Lower leg skin (tissue), 4 donors: ENCODE results near the gene FBLIM1. TPM values are rescaled to one million over a fixed set of nuclear protein-coding genes. Genes with fewer than 3 reads are reported as not detected.

Source experiments
- DNase-seq, 2 donors: peaks; one replicate each; pipeline ENCODE4 v3.0.0-alpha.2; 2019; ENCODE audit warnings: low spot score in 2 of 2
- H3K4me3 ChIP-seq: fragments of 200-600 bp; sonication (generic); 2 replicates; pipeline ENCODE4 v1.5.1; 2017; ENCODE audit warnings: mild to moderate bottlenecking, low read depth; ENCODE audit not compliant: poor library complexity, severe bottlenecking
- POLR2A ChIP-seq, 2 donors: fragments of 450-650 bp; IDR thresholded peaks; one replicate each; pipeline ENCODE4 v1.6.1; 2016 to 2017; ENCODE audit warnings: antibody characterized with exemption in 2 of 2, mild to moderate bottlenecking in 1 of 2, moderate library complexity in 1 of 2
- WGBS, 2 donors: methylation state at CpG; one replicate each; pipeline ENCODE4 v1.1.5; 2018; 5-methylcytosine and 5-hydroxymethylcytosine counted together
- intact Hi-C: fragments of 100-400 bp; cut with DNase I; formaldehyde crosslinking; loops from one replicate; pipeline ENCODE4 v1.15.0; 2023; ENCODE audit warnings: low total_unique reads
- total RNA-seq, 4 donors: library from RNA; depleted of rRNA; stranded (reverse); fragments of >200 nt; gene quantifications; one replicate each; pipeline ENCODE4 v1.1.0, GENCODE V29; 2016
- TF ChIP-seq, protein P1 (sequence below), 3 donors: fragments of 450-650 bp; IDR thresholded peaks; one replicate each; pipeline ENCODE4 v1.5.1; 2016; ENCODE audit warnings: antibody characterized with exemption in 3 of 3, mild to moderate bottlenecking in 3 of 3, moderate library complexity in 2 of 3

The FBLIM1 gene
- total RNA-seq, 4 donors from 2014 or later, result 11.5 to 41.7 (median 17.7) TPM

DNA sequence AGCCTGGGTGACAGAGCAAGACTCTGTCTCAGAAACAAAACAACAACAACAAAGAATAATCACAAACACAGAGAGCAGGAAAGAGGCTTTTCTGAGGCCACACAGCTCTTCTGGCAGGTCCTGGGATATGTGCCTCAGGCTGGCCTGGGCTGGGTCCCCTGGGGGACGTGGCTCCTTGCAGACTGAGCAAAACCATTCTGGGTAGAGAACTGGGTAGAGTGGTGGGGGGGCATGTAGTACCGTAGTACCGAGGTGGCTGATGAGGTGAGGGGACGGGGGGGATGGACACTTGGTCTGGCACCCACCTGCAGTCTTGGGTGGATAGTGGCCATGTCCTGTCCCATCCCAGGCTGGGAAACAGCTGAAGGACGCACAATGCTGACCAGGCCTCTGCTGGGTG lies 10.3 kb upstream of the FBLIM1 start:
- no peak for TF ChIP-seq POLR2A (IDR thresholded peaks at IDR 0.05)
- intact Hi-C loops, result no loop called here
- 83 to 95% methylated on average over 5 of the region's 5 CpGs for WGBS, 2 donors
- no peak for DNase-seq
- H3K4me3 ChIP-seq, result no peak overlapping the region

DNA sequence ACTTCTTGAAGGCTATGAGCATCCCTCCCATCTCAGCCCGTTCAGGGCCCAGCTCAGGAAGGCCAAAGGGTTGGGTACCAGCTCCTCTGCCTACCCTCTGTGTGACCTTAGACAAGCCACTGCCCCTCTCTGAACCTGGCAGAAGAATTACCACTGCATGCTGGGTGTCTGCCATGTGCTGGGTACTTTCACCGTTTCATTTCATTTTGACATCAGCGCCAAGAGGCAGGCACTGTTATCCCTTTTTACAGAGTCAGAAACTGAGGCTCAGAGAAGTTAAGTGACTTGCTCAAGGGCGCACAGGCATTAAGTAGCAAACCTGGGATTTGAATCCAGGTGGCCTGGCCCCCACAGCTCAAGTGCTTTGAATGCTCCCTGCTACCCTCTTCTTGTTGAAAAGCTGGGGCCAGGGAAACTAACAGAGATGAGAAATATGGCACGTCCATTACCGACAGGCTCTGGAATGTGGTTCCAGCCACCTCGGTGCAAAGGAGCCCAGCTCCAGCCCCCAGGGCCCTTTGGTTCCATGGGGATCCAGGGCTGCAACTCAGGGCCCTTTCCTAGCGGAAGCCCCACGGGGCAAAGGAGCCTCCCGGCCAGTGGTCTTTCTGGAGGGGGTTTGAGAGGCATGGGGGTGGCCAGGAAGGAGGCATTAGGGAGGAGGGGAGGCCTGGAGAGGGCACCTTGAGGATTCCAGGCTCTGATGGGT lies 9.8 kb upstream of the FBLIM1 start:
- WGBS, 2 donors, result 87 to 92% methylated on average over 9 to 10 of the region's 10 CpGs
- no peak for DNase-seq
- no peak overlapping the region for H3K4me3 ChIP-seq
- intact Hi-C loops, result no loop called here
- no peak for TF ChIP-seq POLR2A (IDR thresholded peaks at IDR 0.05)
- TF ChIP-seq, protein P1, sequence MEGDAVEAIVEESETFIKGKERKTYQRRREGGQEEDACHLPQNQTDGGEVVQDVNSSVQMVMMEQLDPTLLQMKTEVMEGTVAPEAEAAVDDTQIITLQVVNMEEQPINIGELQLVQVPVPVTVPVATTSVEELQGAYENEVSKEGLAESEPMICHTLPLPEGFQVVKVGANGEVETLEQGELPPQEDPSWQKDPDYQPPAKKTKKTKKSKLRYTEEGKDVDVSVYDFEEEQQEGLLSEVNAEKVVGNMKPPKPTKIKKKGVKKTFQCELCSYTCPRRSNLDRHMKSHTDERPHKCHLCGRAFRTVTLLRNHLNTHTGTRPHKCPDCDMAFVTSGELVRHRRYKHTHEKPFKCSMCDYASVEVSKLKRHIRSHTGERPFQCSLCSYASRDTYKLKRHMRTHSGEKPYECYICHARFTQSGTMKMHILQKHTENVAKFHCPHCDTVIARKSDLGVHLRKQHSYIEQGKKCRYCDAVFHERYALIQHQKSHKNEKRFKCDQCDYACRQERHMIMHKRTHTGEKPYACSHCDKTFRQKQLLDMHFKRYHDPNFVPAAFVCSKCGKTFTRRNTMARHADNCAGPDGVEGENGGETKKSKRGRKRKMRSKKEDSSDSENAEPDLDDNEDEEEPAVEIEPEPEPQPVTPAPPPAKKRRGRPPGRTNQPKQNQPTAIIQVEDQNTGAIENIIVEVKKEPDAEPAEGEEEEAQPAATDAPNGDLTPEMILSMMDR (IDR thresholded peaks at IDR 0.05), result no peak

DNA sequence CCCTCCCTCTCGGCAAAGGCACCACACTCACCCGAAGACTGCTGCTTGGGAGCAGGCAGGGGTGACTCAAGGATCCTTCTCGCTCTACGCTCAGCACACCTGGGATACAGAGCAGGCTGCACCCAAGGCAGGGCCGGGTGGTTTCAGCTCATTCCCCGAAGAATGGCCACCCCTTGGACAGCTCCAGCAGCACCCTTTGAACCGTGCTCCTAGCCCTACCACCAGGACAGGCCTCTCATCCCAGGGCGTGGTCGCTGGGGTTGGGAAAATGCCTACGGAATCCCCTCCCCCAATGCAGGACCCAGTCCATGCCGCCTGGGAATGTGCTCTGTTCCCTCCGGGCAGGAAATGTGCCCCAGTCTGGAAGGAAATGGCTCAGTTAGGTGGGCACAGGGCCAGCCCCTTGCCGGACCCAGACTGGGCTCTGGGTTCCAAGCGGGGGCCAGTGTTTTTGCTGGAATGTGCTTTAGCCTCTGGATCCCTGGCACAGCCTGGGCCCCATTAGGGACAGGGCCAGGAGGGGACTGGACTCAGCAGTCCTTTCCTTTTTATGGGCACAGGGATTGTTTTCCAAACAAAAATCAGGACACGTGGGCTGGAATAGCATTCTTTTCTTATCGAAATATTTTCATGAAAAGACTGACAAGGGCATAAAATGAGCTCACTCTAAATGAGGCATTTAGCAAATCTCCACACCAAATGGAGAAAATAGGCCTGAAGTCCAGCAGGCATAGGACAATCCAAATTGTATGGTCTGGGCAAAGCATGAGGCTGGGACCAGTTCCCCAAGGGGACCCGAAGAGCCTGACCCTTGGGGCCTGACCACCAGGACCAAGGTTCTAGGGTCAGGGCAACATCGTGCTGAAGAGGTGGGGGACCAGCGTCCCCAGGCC lies 8.9 kb upstream of the FBLIM1 start:
- TF ChIP-seq, protein P1 (IDR thresholded peaks at IDR 0.05), result no peak
- TF ChIP-seq POLR2A (IDR thresholded peaks at IDR 0.05), result no peak
- intact Hi-C loops, result no loop called here
- H3K4me3 ChIP-seq, result no peak overlapping the region
- DNase-seq, result no peak
- 60 to 66% methylated on average over 15 of the region's 19 CpGs for WGBS, 2 donors

DNA sequence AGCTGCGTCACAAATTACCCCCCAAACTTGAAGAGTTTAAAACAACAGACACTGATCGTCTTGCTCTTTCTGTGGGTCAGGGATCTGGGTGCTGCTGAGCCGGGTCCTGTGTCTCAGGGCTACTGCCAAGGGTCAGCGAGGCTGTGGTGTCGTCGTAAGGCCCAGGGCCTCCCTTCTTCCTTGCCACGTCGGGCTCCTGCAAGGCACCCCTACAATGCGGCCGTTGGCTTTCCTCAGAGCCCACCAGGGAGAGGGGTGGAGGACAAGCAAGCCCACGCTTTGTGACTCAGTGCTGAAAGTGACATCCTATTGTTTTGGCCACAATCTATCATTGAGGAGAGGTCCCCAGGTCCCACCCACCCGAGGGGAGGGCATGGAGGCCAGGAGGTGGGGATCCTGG lies 7.7 kb upstream of the FBLIM1 start:
- WGBS, 2 donors, result 88 to 90% methylated on average over 12 of the region's 12 CpGs
- DNase-seq, result no peak
- intact Hi-C loops, result no loop called here
- no peak overlapping the region for H3K4me3 ChIP-seq
- TF ChIP-seq, protein P1 (IDR thresholded peaks at IDR 0.05), result no peak
- TF ChIP-seq POLR2A (IDR thresholded peaks at IDR 0.05), result no peak

DNA sequence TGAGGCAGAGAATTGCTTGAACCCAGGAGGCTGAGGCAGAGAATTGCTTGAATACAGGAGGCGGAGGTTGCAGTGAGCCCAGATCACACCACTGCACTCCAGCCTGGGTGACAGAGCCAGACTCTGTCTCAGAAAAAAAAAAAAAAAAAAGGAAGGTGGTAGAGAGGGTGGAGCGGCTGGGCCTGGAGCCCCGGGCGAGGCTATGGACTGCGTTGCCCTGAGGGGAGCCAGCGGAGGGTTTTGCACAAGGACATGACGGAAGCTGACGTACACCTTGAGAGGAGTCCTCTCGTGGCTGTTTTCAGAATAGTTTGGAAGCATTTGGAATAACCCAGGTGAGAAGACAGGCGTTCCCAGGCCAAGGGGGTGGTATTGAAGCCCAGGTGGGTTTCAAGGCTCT lies 6.9 kb upstream of the FBLIM1 start:
- intact Hi-C loops, result no loop called here
- no peak overlapping the region for H3K4me3 ChIP-seq
- TF ChIP-seq POLR2A (IDR thresholded peaks at IDR 0.05), result no peak
- TF ChIP-seq, protein P1 (IDR thresholded peaks at IDR 0.05), result no peak
- 71 to 81% methylated on average over 10 of the region's 10 CpGs for WGBS, 2 donors
- no peak for DNase-seq

DNA sequence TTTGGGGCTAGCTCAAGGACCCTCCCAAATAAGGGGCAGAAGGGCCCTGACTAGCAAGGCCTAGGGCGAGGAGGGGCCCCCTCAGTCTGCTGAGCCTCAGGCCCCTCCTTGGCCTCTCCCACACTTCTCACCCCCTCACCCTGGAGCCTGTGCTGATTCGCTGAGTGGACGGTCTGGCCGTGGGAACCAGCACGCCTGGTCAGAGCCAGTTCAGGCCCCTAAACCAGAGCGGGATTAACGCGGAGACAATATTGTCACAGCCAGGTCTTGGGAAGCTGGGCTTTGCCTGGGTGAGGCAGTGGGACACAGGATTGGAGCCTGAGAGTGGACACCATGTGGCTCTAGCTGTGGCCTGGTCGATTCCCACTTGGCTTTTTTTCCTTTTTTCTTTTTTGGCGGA lies 4.8 kb upstream of the FBLIM1 start:
- intact Hi-C loops, result no loop called here
- WGBS, 2 donors, result 74 to 92% methylated on average over 10 of the region's 10 CpGs

More for the DNA sequence above, 4.8 kb upstream of the FBLIM1 start:
- TF ChIP-seq, protein P1 (IDR thresholded peaks at IDR 0.05), result no peak
- TF ChIP-seq POLR2A (IDR thresholded peaks at IDR 0.05), result no peak
- H3K4me3 ChIP-seq, result no peak overlapping the region
- no peak for DNase-seq
